BJ (cell line): ENCODE data around the gene DCX. TPM values are rescaled to one million over a fixed set of nuclear protein-coding genes. Genes with fewer than 3 reads are reported as not detected.

Experiments
- CTCF ChIA-PET: fragments of 350-600 bp; formaldehyde crosslinking; extraction: SDS; loops from one replicate; lab custom pipeline; 2021; ENCODE audit warnings: antibody characterized with exemption, inconsistent platforms; lab: Yijun Ruan, JAX
- POLR2A ChIA-PET: fragments of 300-600 bp; sonication (Branson Sonifier 250); formaldehyde crosslinking; extraction: SDS; loops from one replicate; lab custom pipeline; 2021; ENCODE audit warnings: antibody characterized with exemption; lab: Charles Lee
- DNase-seq: peaks from one replicate; pipeline ENCODE4 v3.0.0-alpha.2; 2011; ENCODE audit warnings: low read depth
- H3K27me3 ChIP-seq: 2 replicates; pipeline ENCODE4 v1.6.0; 2011; ENCODE audit warnings: low read length; ENCODE audit not compliant: control insufficient read depth, insufficient read depth
- H3K36me3 ChIP-seq: 2 replicates; pipeline ENCODE4 v1.5.1; 2011; ENCODE audit warnings: low read length; ENCODE audit not compliant: control insufficient read depth, insufficient read depth
- H3K4me3 ChIP-seq: 2 replicates; pipeline ENCODE4 v1.5.1; 2011; ENCODE audit warnings: low read depth, mild to moderate bottlenecking, control low read depth, low read length
- polyA plus RNA-seq: library from polyadenylated mRNA; depleted of rRNA; stranded (reverse); fragments of >200 nt; gene quantifications from 2 replicates; pipeline ENCODE4 v1.2.3, GENCODE V29; 2011
- TF ChIP-seq, protein P1 (sequence below): IDR thresholded peaks from 2 replicates; pipeline ENCODE4 v1.5.1; 2011; ENCODE audit warnings: low read depth, mild to moderate bottlenecking, control low read depth, inconsistent platforms, low read length, moderate library complexity; ENCODE audit not compliant: insufficient read depth

The DCX gene
- polyA plus RNA-seq, 1 experiment = not detected

- ChIA-PET POLR2A (interaction anchor here (0.6 kb wide), 1 partner anchor 900 kb away, joined by 3 read pairs; no protein-coding TSS in a partner anchor), CTCF (no interaction called here)
These were observed 35.0 kb downstream of the DCX start for GRCh38 chrX:111376897-111377578.

GRCh38 chrX:111376486-111376885, 35.5 kb downstream of the DCX start:
- H3K27me3 ChIP-seq = no peaks in the 10 kb centered on the region
- CTCF ChIA-PET = no interaction called here
- H3K4me3 ChIP-seq = no peak overlapping the region
- DNase-seq = no peak
- TF ChIP-seq, protein P1, sequence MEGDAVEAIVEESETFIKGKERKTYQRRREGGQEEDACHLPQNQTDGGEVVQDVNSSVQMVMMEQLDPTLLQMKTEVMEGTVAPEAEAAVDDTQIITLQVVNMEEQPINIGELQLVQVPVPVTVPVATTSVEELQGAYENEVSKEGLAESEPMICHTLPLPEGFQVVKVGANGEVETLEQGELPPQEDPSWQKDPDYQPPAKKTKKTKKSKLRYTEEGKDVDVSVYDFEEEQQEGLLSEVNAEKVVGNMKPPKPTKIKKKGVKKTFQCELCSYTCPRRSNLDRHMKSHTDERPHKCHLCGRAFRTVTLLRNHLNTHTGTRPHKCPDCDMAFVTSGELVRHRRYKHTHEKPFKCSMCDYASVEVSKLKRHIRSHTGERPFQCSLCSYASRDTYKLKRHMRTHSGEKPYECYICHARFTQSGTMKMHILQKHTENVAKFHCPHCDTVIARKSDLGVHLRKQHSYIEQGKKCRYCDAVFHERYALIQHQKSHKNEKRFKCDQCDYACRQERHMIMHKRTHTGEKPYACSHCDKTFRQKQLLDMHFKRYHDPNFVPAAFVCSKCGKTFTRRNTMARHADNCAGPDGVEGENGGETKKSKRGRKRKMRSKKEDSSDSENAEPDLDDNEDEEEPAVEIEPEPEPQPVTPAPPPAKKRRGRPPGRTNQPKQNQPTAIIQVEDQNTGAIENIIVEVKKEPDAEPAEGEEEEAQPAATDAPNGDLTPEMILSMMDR = no peak
- no peaks in the 10 kb centered on the region for H3K36me3 ChIP-seq
- POLR2A ChIA-PET = interaction anchor here (0.6 kb wide), 1 partner anchor 900 kb away, joined by 3 read pairs; no protein-coding TSS in a partner anchor

More at GRCh38 chrX:111376897-111377578, 35.0 kb downstream of the DCX start:
- no peak for DNase-seq
- Histone ChIP-seq H3K36me3 (no peaks in the 10 kb centered on the region), H3K4me3 (no peak overlapping the region), H3K27me3 (no peaks in the 10 kb centered on the region)
- TF ChIP-seq, protein P1 = no peak

DNA sequence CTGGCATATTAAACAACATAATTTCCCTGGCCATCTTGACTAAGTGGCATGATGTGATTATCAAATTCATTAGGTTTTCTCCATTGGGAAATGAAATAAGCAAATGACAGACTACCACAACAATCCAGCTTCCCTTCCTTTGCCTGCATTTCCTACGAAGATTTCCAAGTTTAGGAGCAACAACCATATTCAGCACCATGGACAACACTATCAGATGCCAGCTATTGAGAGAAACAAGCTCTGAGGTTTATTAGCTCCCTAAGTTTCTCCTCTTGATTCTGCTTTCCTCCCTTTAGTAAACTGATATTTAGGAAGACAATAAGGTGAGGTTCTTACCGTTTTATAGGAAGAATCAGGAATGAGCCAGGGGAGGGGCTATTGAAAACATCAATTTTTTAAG, 36.2 kb downstream of the DCX start:
- Histone ChIP-seq H3K4me3 (no peak overlapping the region), H3K36me3 (no peaks in the 10 kb centered on the region), H3K27me3 (no peaks in the 10 kb centered on the region)
- TF ChIP-seq, protein P1 = no peak
- POLR2A ChIA-PET = no interaction called here
- no peak for DNase-seq
- CTCF ChIA-PET = no interaction called here

- H3K36me3 ChIP-seq = no peaks in the 10 kb centered on the region
- CTCF ChIA-PET = no interaction called here
- TF ChIP-seq, protein P1 = no peak
- H3K4me3 ChIP-seq = no peak overlapping the region
- POLR2A ChIA-PET = no interaction called here
- no peak for DNase-seq
- no peaks in the 10 kb centered on the region for H3K27me3 ChIP-seq
These were observed 39.9 kb downstream of the DCX start for GRCh38 chrX:111372086-111372485.

GRCh38 chrX:111365770-111366325, 46.1 kb downstream of the DCX start:
- no peak for DNase-seq
- Histone ChIP-seq H3K27me3 (no peaks in the 10 kb centered on the region), H3K4me3 (no peak overlapping the region), H3K36me3 (no peaks in the 10 kb centered on the region)
- CTCF ChIA-PET = no interaction called here
- TF ChIP-seq, protein P1 = no peak
- POLR2A ChIA-PET = no interaction called here
